ENCODE data around the gene ALX4. TPM values are rescaled to one million over a fixed set of nuclear protein-coding genes. Genes with fewer than 3 reads are reported as not detected.

ALX4 gene
- total RNA-seq, 4 donors from 2014 or later = not detected

- H3K9me3 ChIP-seq = no peaks in the 10 kb centered on the region
- H3K4me3 ChIP-seq = no peak overlapping the region
- no peak for TF ChIP-seq CTCF (IDR thresholded peaks at IDR 0.05)
- no peak for TF ChIP-seq POLR2A (IDR thresholded peaks at IDR 0.05)
- H3K27me3 ChIP-seq = peaks cover 0 to 51% of the 10 kb centered on the region in 2 donors
- DNase-seq = no peak
- H3K4me1 ChIP-seq = peaks cover 0 to 5% (median 0%) of the 10 kb centered on the region in 4 donors
- H3K36me3 ChIP-seq = no peaks in the 10 kb centered on the region
- no peak overlapping the region for H3K27ac ChIP-seq
These were observed 12.3 kb upstream of the ALX4 start for GRCh38 chr11:44322243-44322642.

- TF ChIP-seq CTCF (IDR thresholded peaks at IDR 0.05) (no peak), POLR2A (IDR thresholded peaks at IDR 0.05) (no peak)
- no peaks in the 10 kb centered on the region for H3K9me3 ChIP-seq
- H3K4me1 ChIP-seq = peaks cover 0 to 16% (median 0%) of the 10 kb centered on the region in 4 donors
- DNase-seq = no peak
- H3K27me3 ChIP-seq = peaks cover 0 to 58% of the 10 kb centered on the region in 2 donors
- H3K27ac ChIP-seq = no peak overlapping the region
- no peaks in the 10 kb centered on the region for H3K36me3 ChIP-seq
- no peak overlapping the region for H3K4me3 ChIP-seq
These were observed 11.1 kb upstream of the ALX4 start for GRCh38 chr11:44321059-44321458.

GRCh38 chr11:44320289-44320973, 10.5 kb upstream of the ALX4 start:
- no peaks in the 10 kb centered on the region for H3K9me3 ChIP-seq
- no peak overlapping the region for H3K4me3 ChIP-seq
- no peak for DNase-seq
- H3K27me3 ChIP-seq = peaks cover 0 to 63% of the 10 kb centered on the region in 2 donors
- H3K4me1 ChIP-seq = peaks cover 0 to 21% (median 0%) of the 10 kb centered on the region in 4 donors
- no peaks in the 10 kb centered on the region for H3K36me3 ChIP-seq
- no peak for TF ChIP-seq CTCF (IDR thresholded peaks at IDR 0.05)
- no peak for TF ChIP-seq POLR2A (IDR thresholded peaks at IDR 0.05)
- no peak overlapping the region for H3K27ac ChIP-seq

GRCh38 chr11:44319552-44320288, 9.8 kb upstream of the ALX4 start:
- H3K27ac ChIP-seq = no peak overlapping the region
- TF ChIP-seq POLR2A (IDR thresholded peaks at IDR 0.05) (no peak), CTCF (IDR thresholded peaks at IDR 0.05) (no peak)
- H3K4me1 ChIP-seq = peaks cover 0 to 21% (median 0%) of the 10 kb centered on the region in 4 donors
- H3K36me3 ChIP-seq = no peaks in the 10 kb centered on the region
- no peak for DNase-seq
- peaks cover 0 to 67% of the 10 kb centered on the region in 2 donors for H3K27me3 ChIP-seq
- H3K4me3 ChIP-seq = no peak overlapping the region
- no peaks in the 10 kb centered on the region for H3K9me3 ChIP-seq

GRCh38 chr11:44319170-44319551, 9.2 kb upstream of the ALX4 start:
- TF ChIP-seq CTCF (IDR thresholded peaks at IDR 0.05) (no peak), POLR2A (IDR thresholded peaks at IDR 0.05) (no peak)
- no peak overlapping the region for H3K27ac ChIP-seq
- DNase-seq = no peak
- no peaks in the 10 kb centered on the region for H3K9me3 ChIP-seq
- peaks cover 0 to 71% of the 10 kb centered on the region in 2 donors for H3K27me3 ChIP-seq
- peaks cover 0 to 21% (median 0%) of the 10 kb centered on the region in 4 donors for H3K4me1 ChIP-seq
- no peaks in the 10 kb centered on the region for H3K36me3 ChIP-seq
- H3K4me3 ChIP-seq = no peak overlapping the region

Measured in Peyer's patch (tissue), 4 donors.